H1 (cell line): ENCODE results near the gene PITPNB. TPM values are rescaled to one million over a fixed set of nuclear protein-coding genes. Genes with fewer than 3 reads are reported as not detected.

Source experiments
- CTCF ChIA-PET: fragments of 300-600 bp; sonication (Branson Sonifier 250); formaldehyde crosslinking; loops from one replicate; lab custom pipeline; 2021; ENCODE audit not compliant: partially characterized antibody; lab: Charles Lee
- POLR2A ChIA-PET: fragments of 300-600 bp; sonication (Branson Sonifier 250); formaldehyde crosslinking; loops from one replicate; lab custom pipeline; 2021; ENCODE audit warnings: inconsistent platforms; ENCODE audit not compliant: partially characterized antibody; lab: Charles Lee
- DNase-seq, 2 experiments: peaks; one replicate each; pipeline versions ENCODE4 v3.0.0 to v3.0.0-alpha.2; 2010 to 2022; ENCODE audit warnings: low spot score in 2 of 2, low read depth in 1 of 2, mixed read lengths in 1 of 2
- FAIRE-seq: peaks from 2 replicates; lab custom pipeline; 2011; peaks lifted over from hg19 to GRCh38; lab: Jason Lieb, UNC
- H2AFZ ChIP-seq: 2 replicates; pipeline ENCODE4 v1.8.1; 2012; ENCODE audit warnings: low read length, inconsistent platforms
- H2AK5ac ChIP-seq: 2 replicates; pipeline ENCODE4 v1.6.1; 2013; ENCODE audit warnings: low read depth, low read length
- H2BK120ac ChIP-seq: replicated peaks from 2 replicates; pipeline ENCODE3; 2013; ENCODE audit warnings: low read depth, low read length, inconsistent platforms
- H2BK12ac ChIP-seq: 2 replicates; pipeline ENCODE4 v1.6.1; 2013; ENCODE audit warnings: low read depth, low read length
- H2BK15ac ChIP-seq: 2 replicates; pipeline ENCODE4 v1.6.1; 2013; ENCODE audit warnings: low read length
- H2BK20ac ChIP-seq: 2 replicates; pipeline ENCODE4 v1.6.1; 2013; ENCODE audit warnings: low read length
- H2BK5ac ChIP-seq: 2 replicates; pipeline ENCODE4 v1.6.1; 2013; ENCODE audit warnings: low read depth, low read length
- H3K14ac ChIP-seq: 2 replicates; pipeline ENCODE4 v1.6.1; 2013; ENCODE audit warnings: inconsistent platforms; ENCODE audit not compliant: insufficient read length
- H3K18ac ChIP-seq: 2 replicates; pipeline ENCODE4 v1.6.1; 2013; ENCODE audit warnings: low read length; ENCODE audit errors: extremely low read depth
- H3K23ac ChIP-seq: 2 replicates; pipeline ENCODE4 v1.6.1; 2013; ENCODE audit warnings: inconsistent platforms; ENCODE audit not compliant: insufficient read length
- H3K23me2 ChIP-seq: 2 replicates; pipeline ENCODE4 v1.6.1; 2013; ENCODE audit warnings: low read depth, low read length
- H3K27ac ChIP-seq: 2 replicates; pipeline ENCODE4 v1.6.1; 2011; ENCODE audit warnings: low read depth, low read length, inconsistent platforms
- H3K27me3 ChIP-seq, 4 experiments: replicated peaks in 1 of 4; 1 replicate in 1 of 4; 2 replicates in 3 of 4; pipeline versions ENCODE4 v1.6.1 to v1.8.1; 2011 to 2013; ENCODE audit warnings: low read length in 3 of 4, mild to moderate bottlenecking in 3 of 4, inconsistent platforms in 2 of 4, mixed read lengths in 2 of 4, moderate library complexity in 1 of 4; ENCODE audit not compliant: control insufficient read depth in 3 of 4, insufficient read depth in 3 of 4; ENCODE audit errors: extremely low read depth in 1 of 4
- H3K36me3 ChIP-seq, 4 experiments: 2 replicates each; pipeline versions ENCODE4 v1.6.1 to v1.8.1; 2011 to 2013; ENCODE audit warnings: mild to moderate bottlenecking in 4 of 4, low read length in 3 of 4, moderate library complexity in 2 of 4, control low read depth in 1 of 4, inconsistent platforms in 1 of 4; ENCODE audit not compliant: insufficient read depth in 4 of 4, control insufficient read depth in 2 of 4
- H3K4ac ChIP-seq: replicated peaks from 2 replicates; pipeline ENCODE3; 2013; ENCODE audit warnings: low read length, low read depth, mixed read lengths, inconsistent platforms; ENCODE audit not compliant: insufficient read length
- H3K4me1 ChIP-seq, 4 experiments: replicated peaks in 1 of 4; 1 replicate in 1 of 4; 2 replicates in 3 of 4; pipeline versions ENCODE4 v1.6.1 to v1.8.1; 2011 to 2013; ENCODE audit warnings: low read length in 3 of 4, inconsistent platforms in 2 of 4, mixed read lengths in 1 of 4; ENCODE audit not compliant: insufficient read depth in 4 of 4, control insufficient read depth in 3 of 4
- H3K4me2 ChIP-seq, 2 experiments: 2 replicates each; pipeline versions ENCODE4 v1.6.1 to v1.8.1; 2011 to 2013; ENCODE audit warnings: low read depth in 2 of 2, low read length in 2 of 2, control low read depth in 1 of 2, inconsistent platforms in 1 of 2, mild to moderate bottlenecking in 1 of 2; ENCODE audit not compliant: insufficient read depth in 1 of 2
- H3K4me3 ChIP-seq, 4 experiments: fragments of 200-600, 300-600 bp in 1 of 4; sonication (generic), shearing (Covaris generic), sonication (Bioruptor Twin) in 1 of 4; 2 replicates each; pipeline versions ENCODE4 v1.5.1 to v1.8.1; 2011 to 2016; ENCODE audit warnings: low read length in 4 of 4, low read depth in 3 of 4, control low read depth in 2 of 4, inconsistent platforms in 2 of 4, mild to moderate bottlenecking in 2 of 4, mixed read lengths in 1 of 4, moderate library complexity in 1 of 4; ENCODE audit not compliant: insufficient read depth in 2 of 4; ENCODE audit errors: extremely low read depth in 1 of 4
- H3K56ac ChIP-seq: replicated peaks from 2 replicates; pipeline ENCODE3; 2013; ENCODE audit warnings: low read depth, mild to moderate bottlenecking, mixed read lengths, low read length, inconsistent platforms; ENCODE audit not compliant: insufficient read length
- H3K79me1 ChIP-seq: 2 replicates; pipeline ENCODE4 v1.6.1; 2013; ENCODE audit warnings: low read depth, low read length, control low read depth
- H3K79me2 ChIP-seq, 2 experiments: 2 replicates each; pipeline versions ENCODE4 v1.6.1 to v1.8.1; 2012 to 2013; ENCODE audit warnings: low read length in 2 of 2, mild to moderate bottlenecking in 2 of 2, inconsistent platforms in 1 of 2; ENCODE audit not compliant: insufficient read depth in 2 of 2, control insufficient read depth in 1 of 2
- H3K9ac ChIP-seq, 4 experiments: replicated peaks in 1 of 4; 1 replicate in 1 of 4; 2 replicates in 3 of 4; pipeline versions ENCODE4 v1.6.1 to v1.8.1; 2011 to 2013; ENCODE audit warnings: low read depth in 3 of 4, low read length in 3 of 4, control low read depth in 2 of 4, mild to moderate bottlenecking in 2 of 4, moderate library complexity in 2 of 4, inconsistent platforms in 1 of 4; ENCODE audit errors: extremely low read depth in 1 of 4
- H3K9me3 ChIP-seq, 2 experiments: 2 replicates each; pipeline versions ENCODE4 v1.6.1 to v1.8.1; 2012 to 2013; ENCODE audit warnings: mild to moderate bottlenecking in 2 of 2, moderate library complexity in 2 of 2, control low read depth in 1 of 2, inconsistent platforms in 1 of 2, low read depth in 1 of 2, low read length in 1 of 2, mixed read lengths in 1 of 2; ENCODE audit not compliant: insufficient read depth in 2 of 2
- H4K20me1 ChIP-seq, 2 experiments: replicated peaks in 1 of 2; 2 replicates each; pipeline versions ENCODE3 to v1.8.1; 2011 to 2013; ENCODE audit warnings: inconsistent platforms in 2 of 2, low read length in 2 of 2, mild to moderate bottlenecking in 1 of 2; ENCODE audit not compliant: insufficient read depth in 2 of 2, control insufficient read depth in 1 of 2
- H4K5ac ChIP-seq: 2 replicates; pipeline ENCODE4 v1.6.1; 2013; ENCODE audit warnings: low read length, low read depth, mixed read lengths, inconsistent platforms; ENCODE audit not compliant: insufficient read length
- H4K8ac ChIP-seq: 2 replicates; pipeline ENCODE4 v1.8.0; 2013; ENCODE audit warnings: mild to moderate bottlenecking, moderate library complexity, low read length, inconsistent platforms; ENCODE audit not compliant: insufficient read depth; ENCODE audit errors: extremely low read depth
- H4K91ac ChIP-seq: replicated peaks from 2 replicates; pipeline ENCODE3; 2013; ENCODE audit warnings: low read length, mixed read lengths, inconsistent platforms; ENCODE audit not compliant: insufficient read length
- JUND ChIP-seq: IDR thresholded peaks from 2 replicates; pipeline ENCODE4 v1.6.1; 2011; ENCODE audit warnings: mild to moderate bottlenecking, improper control_type of control experiment, low read length
- PHF8 ChIP-seq: fragments of 200-600 bp; sonication (generic); conservative IDR thresholded peaks from 2 replicates; pipeline ENCODE4 v1.7.1; 2012; ENCODE audit warnings: low read depth, mild to moderate bottlenecking, inconsistent platforms, low read length, moderate library complexity
- TCF12 ChIP-seq: IDR thresholded peaks from 2 replicates; pipeline ENCODE4 v1.6.1; 2011; ENCODE audit warnings: low read depth, mild to moderate bottlenecking, low read length
- WGBS, 2 experiments: shearing (Covaris generic) in 1 of 2; methylation state at CpG; one replicate each; pipeline versions ENCODE4 v1.1.6 to v1.1.7; 2013 to 2015; ENCODE audit warnings: low lambda C conversion rate in 2 of 2, mixed read lengths in 2 of 2, inconsistent platforms in 1 of 2, low coverage in 1 of 2, missing lambda C conversion rate in 1 of 2; ENCODE audit not compliant: insufficient replicate concordance in 2 of 2, insufficient coverage in 1 of 2, insufficient read length in 1 of 2; ENCODE audit errors: extremely low coverage in 1 of 2, missing lambda C conversion rate in 1 of 2; 5-methylcytosine and 5-hydroxymethylcytosine counted together
- polyA plus RNA-seq, 7 experiments: library from polyadenylated mRNA; depleted of rRNA in 3 of 7; stranded (reverse) in 5 of 7; unstranded in 2 of 7; fragments of >200 nt in 5 of 7; fragments of 200-250 nt in 2 of 7; gene quantifications; 1 replicate in 5 of 7; 2 replicates in 1 of 7; 4 replicates in 1 of 7; pipeline versions ENCODE4 v1.2.1 to v1.2.3, GENCODE V29; 2011 to 2013; ENCODE audit warnings: missing spikeins in 2 of 7, mixed read lengths in 2 of 7
- total RNA-seq: library from RNA; stranded (reverse); fragmentation: NEBNext Ultra II Directional; extraction: Animal tissue kit (Norgen Biotek cat#: 25700); gene quantifications from 2 replicates; pipeline ENCODE4 v1.2.1, GENCODE V29; 2021

PITPNB gene
- total and polyA plus RNA-seq, 2 of the 8 experiments (the other 6 are each of a cell fraction or from before 2014, with no cell fraction given): 24.6 to 89.3 TPM

GRCh38 chr22:27853424-27853823 is 65.6 kb downstream of the PITPNB start:
- Histone ChIP-seq H3K4me3 (no peak overlapping the region), H3K4me2 (no peak overlapping the region), H2BK12ac (no peak overlapping the region), H3K23ac (no peak overlapping the region), H4K91ac (no peak overlapping the region), H3K79me2 (no peaks in the 10 kb centered on the region), H3K14ac (no peak overlapping the region), H3K18ac (no peak overlapping the region), H2AK5ac (no peak overlapping the region), H4K20me1 (peaks cover 0 to 1% of the 10 kb centered on the region in 2 experiments), H2BK120ac (no peak overlapping the region), H3K79me1 (no peaks in the 10 kb centered on the region), H3K4me1 (peaks cover 7 to 14% (median 10%) of the 10 kb centered on the region in 4 experiments), H4K5ac (no peak overlapping the region), H3K9me3 (no peaks in the 10 kb centered on the region), H3K9ac (no peak overlapping the region), H2AFZ (no peak overlapping the region), H3K4ac (no peak overlapping the region), H3K36me3 (peaks cover 3 to 77% (median 22%) of the 10 kb centered on the region in 4 experiments; a peak in 7 of 8 replicates), H3K27me3 (no peaks in the 10 kb centered on the region), H3K23me2 (no peaks in the 10 kb centered on the region; the same call in 1 of the 2 replicates), H4K8ac (no peak overlapping the region), H2BK15ac (no peak overlapping the region), H3K27ac (no peak overlapping the region), H2BK5ac (no peak overlapping the region), H3K56ac (no peak overlapping the region), H2BK20ac (no peak overlapping the region)
- TF ChIP-seq TCF12: no peak
- TF ChIP-seq JUND: no peak
- TF ChIP-seq PHF8: no peak
- WGBS, 2 experiments: 93% methylated on average over 6 of the region's 6 CpGs; no CpG with 5 or more reads in 1 of the 2 experiments
- CTCF ChIA-PET: interaction anchor here (1.3 to 1.4 kb wide), 2 partner anchors 10 to 13 kb away, joined by 3 to 4 read pairs; no protein-coding TSS in a partner anchor
- POLR2A ChIA-PET: interaction anchor here (0.6 to 1.5 kb wide), 2 partner anchors 10 to 67 kb away, joined by 3 to 5 read pairs; no protein-coding TSS in a partner anchor
- no peak for FAIRE-seq
- DNase-seq: no peak
